Effector CD4-positive, alpha-beta T cell (primary cell): ENCODE results near the gene FSHR.

Source experiments
- DNase-seq: peaks from one replicate; pipeline ENCODE4 v3.0.0-alpha.2; 2020

Gene FSHR

DNA sequence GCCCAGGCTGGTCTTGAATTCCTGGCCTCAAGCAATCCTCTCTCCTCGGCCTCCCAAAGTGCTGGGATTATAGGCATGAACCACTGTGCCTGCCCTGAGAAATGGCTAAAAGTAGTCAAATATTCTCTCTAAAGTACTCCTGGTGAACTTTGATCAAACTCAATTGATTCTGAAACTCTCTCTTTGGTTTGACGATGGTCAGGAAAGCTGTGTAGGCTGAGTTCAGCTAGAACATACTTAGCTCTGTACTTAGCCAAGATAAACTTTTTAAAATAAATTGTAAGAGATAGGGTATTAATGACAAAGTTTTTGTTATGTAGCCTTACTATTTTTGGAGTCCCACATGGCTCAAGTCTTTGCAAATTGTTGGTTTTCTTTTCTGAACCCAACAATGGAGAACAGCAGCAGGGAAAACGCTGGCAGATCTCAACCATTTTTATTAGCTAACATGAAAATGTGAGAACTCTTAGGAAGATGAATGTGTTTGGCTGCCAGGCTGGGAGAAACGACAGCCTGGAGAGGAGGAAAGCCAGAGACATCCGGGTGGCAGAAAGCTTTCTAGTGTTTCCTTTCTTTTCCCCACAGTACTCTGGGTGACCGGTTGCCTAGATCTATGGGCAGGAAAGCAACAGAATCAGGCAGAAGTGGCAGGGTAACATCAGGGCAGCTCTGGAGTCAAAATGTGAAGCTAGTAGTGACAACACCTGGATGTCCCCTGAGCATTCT is 205.8 kb downstream of the FSHR start:
- DNase-seq: no peak

DNA sequence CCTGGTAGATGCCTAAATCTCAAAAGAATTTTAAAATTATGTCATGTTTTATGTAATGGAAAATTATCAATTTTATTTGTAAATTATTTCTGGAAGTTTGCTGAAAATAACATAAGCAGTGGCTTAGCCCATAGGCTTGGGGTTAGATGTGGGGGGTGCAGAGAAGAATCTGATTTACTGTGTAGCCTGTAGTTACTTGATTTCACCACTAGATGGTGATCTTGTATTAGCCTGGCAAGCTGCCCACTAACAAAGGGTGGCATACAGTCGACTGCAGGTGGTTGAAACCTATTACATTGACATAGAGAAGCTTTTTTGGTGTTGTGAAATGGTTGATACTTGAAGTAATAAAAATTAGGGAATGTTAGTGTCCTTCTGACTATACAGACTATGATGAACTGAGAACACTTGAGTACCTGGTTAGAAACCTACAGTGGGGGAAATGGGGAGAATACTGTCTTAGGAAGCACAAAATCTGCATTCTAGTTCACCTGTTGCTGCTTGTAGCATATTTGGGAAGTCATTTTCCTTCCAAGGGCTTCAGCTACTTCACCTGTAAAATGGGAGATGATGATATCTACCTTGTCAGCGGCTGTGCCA is 207.8 kb downstream of the FSHR start:
- no peak for DNase-seq

DNA sequence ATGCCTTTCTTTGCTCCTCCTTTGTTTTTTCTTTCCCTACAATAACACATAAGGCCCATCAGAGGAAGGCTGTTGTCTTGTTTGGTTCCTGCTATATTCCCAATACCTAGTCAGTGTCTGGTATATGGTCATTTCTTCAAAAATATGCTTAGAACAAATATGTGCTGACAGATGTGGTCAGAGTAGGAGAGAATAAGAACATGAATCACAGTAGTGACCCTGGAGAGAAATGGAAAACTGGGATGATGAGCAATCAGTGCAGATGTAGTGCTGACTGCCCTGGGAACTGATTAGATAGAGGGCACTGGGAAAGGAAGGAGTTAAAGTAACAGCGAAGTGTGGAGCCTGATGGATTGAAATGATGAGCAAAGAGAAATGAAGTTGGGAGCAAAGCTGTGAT is 209.4 kb downstream of the FSHR start:
- DNase-seq: no peak

DNA sequence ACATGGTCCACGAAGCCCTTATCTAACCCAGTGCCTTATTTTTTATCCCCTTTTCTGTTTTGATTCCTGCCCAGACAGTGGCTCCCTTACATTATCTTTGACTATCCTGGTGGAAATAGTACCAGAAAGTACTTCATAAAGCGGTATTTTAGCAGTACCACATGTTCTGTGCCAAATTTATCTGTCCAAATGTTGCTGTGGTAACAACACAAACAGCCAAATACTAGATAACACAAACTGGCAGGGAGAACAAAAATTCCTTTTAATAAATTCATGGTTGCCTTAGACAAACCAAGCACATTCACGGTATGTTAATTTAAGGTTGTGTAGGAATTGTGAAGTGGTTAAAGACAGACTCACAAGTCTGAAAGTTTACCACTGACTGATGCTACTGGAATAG is 210.9 kb downstream of the FSHR start:
- DNase-seq: no peak

DNA sequence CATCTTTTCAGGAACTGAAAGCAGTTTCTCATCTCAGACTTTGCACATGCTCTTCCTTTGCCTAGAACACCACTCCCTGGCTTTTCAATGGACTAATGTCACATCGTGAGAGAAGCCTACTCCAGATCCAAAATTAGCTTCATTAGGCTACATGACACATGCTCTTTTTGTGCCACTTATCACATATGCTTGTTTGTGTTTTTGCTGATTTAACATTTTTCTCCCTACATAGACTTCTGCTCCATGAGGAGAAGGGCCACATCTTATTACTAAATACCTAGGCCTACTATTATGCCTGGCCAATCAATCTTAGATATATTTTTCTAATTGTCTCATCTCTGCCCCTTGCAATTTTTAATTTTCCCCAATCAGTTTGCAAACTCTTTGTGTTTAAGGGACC is 212.4 kb downstream of the FSHR start:
- DNase-seq: no peak

DNA sequence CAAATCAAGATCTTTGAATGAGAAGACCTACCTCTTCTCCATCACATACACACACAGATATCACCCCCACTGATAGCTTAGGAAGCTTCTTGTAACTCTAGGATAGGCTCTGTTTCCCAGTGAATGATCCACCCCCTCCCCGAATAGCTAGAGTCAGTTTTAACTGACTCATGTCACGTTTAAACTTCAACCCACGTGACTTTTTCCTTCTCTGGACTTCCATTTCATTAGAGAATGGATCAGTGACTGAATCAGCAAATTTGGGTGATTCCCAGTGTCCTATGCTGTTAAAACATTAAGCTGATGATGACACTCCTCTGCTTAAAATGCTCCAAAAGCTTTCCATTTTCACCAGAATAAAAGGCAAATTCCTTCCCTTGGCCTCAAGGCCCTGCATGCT is 212.9 kb downstream of the FSHR start:
- DNase-seq: no peak

DNA sequence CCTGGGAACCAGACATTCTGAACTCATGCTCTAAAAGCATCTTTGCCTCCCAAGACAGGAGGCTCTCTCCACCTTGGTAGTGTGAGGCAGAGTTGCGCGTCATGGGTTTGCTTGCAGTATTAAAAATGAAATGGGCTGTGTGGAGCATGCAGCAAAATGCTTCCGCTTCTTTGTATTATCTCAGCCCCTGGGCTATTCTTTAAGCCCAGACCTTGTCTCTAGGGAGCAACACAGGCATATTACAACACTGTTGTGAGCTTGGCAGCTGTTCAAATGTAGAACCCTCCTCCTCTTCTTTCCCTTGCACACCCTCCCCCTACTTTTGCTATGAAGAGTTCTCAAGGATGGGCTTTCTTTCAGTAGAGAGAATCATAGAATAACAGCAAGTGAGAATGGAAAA is 213.7 kb downstream of the FSHR start:
- no peak for DNase-seq

DNA sequence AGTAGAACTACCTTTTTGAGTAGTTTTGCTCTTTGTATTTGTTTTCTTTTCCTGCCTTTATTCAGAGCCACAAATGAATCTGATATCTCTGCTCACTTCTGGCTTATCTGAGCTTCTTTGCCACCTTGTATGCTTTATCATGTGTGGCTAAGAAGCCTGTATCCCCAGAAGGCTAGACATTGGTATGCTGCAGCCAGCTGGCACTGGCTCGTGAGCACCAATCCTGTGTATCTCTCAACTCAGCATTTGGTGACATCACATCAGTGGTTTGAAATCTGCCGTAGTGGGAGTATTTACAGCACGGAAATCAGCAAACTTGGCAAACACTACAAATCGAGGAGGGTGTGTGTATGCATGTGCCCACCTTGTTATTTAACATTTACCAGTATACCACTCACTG is 215.1 kb downstream of the FSHR start:
- no peak for DNase-seq

DNA sequence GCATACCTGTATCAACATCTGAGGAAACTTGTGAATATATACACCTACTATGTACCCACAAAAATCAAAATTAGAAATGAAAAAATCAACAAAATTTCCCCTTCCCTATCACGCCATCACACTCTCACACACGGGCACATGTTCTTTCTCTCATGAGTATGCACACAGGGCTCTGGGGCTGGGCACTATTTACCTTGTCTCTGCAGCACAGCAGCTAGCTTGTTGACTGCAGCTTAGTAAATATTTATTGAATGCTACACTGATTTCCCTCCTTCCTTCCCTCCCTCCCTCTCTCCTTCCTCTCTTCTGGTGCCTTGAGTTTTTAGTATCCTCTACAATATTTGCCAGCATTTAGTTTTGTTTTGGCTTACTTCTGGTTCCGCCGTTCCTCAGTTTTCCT is 216.1 kb downstream of the FSHR start:
- DNase-seq: no peak

DNA sequence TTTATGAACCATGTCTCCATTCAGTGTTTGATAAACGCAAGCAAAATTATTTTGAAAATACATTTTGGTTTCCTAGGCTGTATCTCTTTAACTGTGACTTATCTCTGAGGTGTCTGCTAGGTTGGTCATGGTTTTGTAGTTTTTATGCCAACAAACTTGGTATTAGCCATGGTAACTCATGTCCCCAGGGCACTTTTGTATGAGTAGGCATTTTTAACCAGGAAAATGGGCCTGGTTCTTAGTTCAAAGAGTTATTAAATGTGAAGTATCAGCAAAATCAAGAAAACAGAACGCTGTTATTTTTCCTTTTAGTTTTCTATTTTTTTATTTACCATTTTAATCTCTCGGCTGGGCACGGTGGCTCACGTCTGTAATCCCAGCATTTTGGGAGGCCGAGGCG is 219.5 kb downstream of the FSHR start:
- DNase-seq: no peak

DNA sequence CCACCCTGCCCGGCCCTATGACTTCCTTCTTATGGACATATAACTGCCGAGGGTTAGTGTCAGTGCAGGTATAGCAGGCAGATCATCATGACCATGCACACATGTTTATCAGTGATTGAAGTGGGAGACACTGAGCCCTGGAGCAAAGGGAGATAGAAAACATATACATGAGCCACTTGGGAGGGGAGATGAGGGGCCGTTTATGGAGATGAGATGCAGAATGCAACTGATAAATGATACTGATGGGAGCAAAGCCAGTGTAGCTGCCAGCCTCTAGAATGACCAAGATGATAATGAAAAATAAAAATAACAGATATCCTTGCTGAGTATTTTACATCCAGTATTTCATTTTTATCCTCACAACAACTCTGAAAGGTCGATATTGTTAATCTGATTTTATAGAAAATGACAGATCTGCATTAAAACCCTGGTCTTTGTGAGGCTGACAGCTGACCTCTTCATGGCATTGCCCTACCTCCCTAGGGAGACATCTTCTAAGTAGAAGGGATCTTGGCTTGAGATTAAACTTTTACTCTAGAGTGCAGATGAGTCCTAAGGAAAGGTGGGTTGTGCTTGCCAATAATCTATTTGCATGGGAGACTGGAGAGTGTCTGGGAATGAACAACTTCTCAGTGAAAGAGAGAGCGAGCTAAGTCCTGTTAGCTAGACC is 220.4 kb downstream of the FSHR start:
- DNase-seq: no peak

DNA sequence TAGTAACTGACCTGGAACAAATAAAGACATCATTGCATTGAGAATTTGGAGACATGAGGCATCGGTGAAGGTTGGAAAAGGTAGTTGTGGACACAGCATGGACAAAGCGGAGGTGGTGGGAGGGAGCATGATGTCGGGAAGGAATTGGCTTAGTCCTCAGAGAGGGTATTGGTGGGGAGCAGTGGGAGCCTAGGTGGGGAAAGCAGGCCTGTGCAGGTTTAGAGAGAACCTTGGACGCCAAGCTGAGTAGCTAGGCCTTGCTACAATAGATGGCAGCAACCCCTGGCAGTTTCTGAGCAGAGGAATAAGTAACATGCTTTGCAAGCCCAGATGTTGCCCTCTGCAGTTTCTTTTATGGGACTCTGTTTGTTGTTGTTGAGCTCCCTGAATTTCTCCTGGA is 221.6 kb downstream of the FSHR start:
- no peak for DNase-seq

DNA sequence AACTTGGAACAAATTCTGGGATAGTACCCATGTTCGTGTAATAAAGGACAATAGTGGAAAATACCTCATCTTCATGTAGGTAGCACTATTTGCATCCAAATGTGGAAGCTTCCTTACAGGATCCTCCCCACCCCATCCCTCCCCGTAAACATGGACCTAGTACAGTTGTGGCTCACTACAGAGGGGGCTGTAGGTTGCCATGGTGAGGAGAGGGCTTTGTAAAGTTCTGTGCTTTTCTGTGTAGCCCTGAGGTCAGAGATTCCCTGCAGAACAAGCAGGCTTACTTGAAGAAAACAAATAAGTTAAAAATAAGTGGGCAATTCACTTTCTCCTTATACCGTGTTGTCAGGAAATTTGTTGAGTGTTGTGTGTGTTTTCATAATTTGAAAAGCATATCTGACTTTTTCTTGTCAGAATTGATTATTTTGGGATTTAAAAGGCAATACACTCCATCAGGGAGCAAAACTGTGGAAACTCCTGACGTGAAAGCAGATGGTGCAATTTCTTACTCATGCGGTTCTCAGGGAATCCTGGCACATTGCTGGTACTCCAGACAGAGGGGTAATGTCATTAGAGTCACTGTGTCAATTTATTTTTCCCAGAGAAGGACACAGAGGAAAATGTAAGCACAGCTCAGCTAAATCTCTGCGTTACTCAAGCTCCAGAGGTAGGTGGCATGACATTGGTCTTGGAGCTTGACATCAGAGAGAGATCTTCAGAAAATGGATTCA is 224.6 kb downstream of the FSHR start:
- DNase-seq: no peak

DNA sequence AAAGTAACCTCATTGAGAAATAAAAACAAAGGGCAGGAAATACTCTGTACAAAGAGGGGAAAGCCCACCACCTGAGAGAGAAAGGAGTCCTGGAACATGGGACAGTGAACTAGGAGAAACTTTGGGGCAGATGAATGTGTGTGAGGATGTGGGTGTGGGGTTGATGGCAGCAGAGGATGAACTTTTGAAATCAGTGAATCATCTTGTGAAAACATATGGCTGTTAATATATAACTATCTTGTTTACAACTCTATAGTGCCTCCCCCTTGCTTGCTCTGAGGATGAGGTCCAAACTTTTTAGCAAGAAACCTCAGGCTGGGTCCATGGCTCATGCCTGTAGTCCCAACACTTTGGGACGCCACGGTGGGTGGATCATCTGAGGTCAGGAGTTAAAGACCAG is 227.0 kb downstream of the FSHR start:
- no peak for DNase-seq

DNA sequence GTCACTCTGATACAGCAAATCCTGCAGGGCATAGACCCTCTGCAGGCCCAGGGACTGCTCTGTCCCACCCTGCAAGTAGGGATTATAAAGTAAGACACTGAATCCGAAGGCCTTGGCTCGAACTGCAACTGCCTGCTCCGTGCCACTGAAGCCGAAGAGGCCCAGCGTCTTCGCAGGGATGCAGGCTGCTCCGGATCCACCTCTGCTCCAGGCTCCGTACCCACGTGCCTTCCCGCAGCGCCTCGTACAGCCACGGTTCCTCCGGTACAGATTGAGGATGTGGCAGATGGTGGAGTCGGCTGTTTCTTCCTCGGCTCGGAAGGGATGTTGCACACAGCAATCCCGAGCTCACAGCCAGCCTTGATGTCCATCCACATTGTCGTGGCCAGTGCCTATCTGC is 238.4 kb downstream of the FSHR start:
- no peak for DNase-seq

DNA sequence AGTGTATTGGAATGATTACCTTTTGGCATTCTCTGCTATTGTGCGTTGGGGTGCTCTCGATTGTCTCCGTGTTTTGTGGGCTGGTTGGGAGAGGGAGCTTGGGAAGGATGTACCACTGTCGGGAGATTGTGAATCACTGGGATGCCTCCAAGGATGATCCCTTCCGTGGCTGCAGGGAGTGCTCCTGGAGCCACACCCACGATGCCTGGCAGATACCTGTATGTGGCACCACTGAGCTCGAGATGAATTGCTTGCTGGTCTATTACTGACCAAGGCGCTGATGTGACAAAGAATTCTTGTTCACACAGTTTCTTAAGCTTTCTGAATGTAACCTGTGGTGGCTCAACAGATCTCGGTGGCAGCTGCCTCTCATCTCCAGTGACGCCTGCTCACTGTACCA is 239.1 kb downstream of the FSHR start:
- DNase-seq: no peak

DNA sequence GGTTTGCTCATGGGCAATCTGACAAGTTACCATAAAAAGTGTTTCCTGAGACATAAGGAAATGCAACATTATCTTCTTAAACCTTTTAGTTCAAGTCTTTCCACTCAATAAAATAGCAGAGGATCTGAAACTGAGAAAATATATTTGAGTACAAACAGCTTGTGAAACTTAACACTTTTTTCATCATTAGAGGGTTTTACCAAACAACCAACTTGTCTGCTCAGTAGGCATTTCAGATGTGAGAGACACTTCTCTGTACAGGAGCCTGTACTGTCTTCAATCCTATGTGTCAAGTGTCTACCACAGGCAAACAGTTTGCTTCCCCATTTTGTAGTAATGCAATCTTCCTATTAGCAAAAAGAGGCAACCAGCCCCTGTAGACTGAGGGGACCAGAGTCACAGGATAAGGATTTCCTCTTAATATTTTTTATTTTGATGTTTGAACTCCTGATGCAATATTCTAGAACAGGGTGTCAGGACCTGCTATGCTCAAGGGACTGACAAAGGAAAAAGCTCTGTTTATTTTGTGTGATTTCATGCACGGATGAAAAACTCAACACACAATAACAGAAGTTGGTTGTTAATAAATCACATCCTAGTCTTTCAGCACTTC is 239.7 kb downstream of the FSHR start:
- DNase-seq: no peak
